ENCODE data around the gene FAAP20.

The FAAP20 gene

GRCh38 chr1:2146836-2147517, 47.6 kb downstream of the FAAP20 start:
- H3K36me3 ChIP-seq (ENCODE audit: control insufficient read depth in 2 of 2, insufficient read depth in 1 of 2, low read length in 2 of 2), result peaks cover 4 to 80% of the 10 kb centered on the region in 2 experiments; a peak in 2 of 3 replicates
- H3K4me3 ChIP-seq (ENCODE audit: low read depth, low read length), result no peak overlapping the region
- ChIA-PET POLR2A (no interaction called here), CTCF (interaction anchor here (1.1 kb wide), 1 partner anchor 27 kb away, joined by 4 read pairs; no protein-coding TSS in a partner anchor)
- no peaks in the 10 kb centered on the region for H3K9me3 ChIP-seq (ENCODE audit: control insufficient read depth, insufficient read depth, low read depth, low read length)
- H3K27ac ChIP-seq (ENCODE audit: extremely low read depth, low read depth, low read length), result no peak overlapping the region
- no peaks in the 10 kb centered on the region for H3K4me1 ChIP-seq (ENCODE audit: control insufficient read depth, insufficient read depth, low read length)
- no peak for TF ChIP-seq ZSCAN4 (tag by site-specific recombination; IDR thresholded peaks at IDR 0.05)
- TF ChIP-seq ZNF155 (tag by site-specific recombination; IDR thresholded peaks at IDR 0.05), result no peak
- TF ChIP-seq GLIS1 (tag by site-specific recombination; IDR thresholded peaks at IDR 0.05), result no peak
- no peak for TF ChIP-seq ZNF26 (tag by site-specific recombination; IDR thresholded peaks at IDR 0.05)
- TF ChIP-seq ZNF610 (tag by site-specific recombination; IDR thresholded peaks at IDR 0.05; ENCODE audit: borderline replicate concordance), result no peak
- peak; percentile 76 for TF ChIP-seq EGR2 (tag by site-specific recombination; IDR thresholded peaks at IDR 0.05; ENCODE audit: low read depth)
- peak; percentile 70 for TF ChIP-seq ZNF366 (tag by site-specific recombination; conservative IDR thresholded peaks at IDR 0.05)
- no peak for TF ChIP-seq YY2 (tag by site-specific recombination; IDR thresholded peaks at IDR 0.05)
- TF ChIP-seq ZFHX2 (tag by site-specific recombination; conservative IDR thresholded peaks at IDR 0.05), result peak; percentile 40; the same call in 1 of the 2 replicates
- TF ChIP-seq SETDB1 (IDR thresholded peaks at IDR 0.05; ENCODE audit: insufficient read length, low read length), result no peak
- TF ChIP-seq REPIN1 (tag by site-specific recombination; IDR thresholded peaks at IDR 0.05; ENCODE audit: low read depth), result no peak
- TF ChIP-seq BCL11B (tag by site-specific recombination; IDR thresholded peaks at IDR 0.05; ENCODE audit: low read depth), result peak; percentile 93
- TF ChIP-seq ZXDB (tag by site-specific recombination; IDR thresholded peaks at IDR 0.05), result no peak
- no peak for TF ChIP-seq ZNF510 (tag by site-specific recombination; IDR thresholded peaks at IDR 0.05; ENCODE audit: insufficient replicate concordance)
- TF ChIP-seq ZNF433 (tag by site-specific recombination; IDR thresholded peaks at IDR 0.05; ENCODE audit: low read depth), result no peak
- TF ChIP-seq ZBTB17 (tag by site-specific recombination; IDR thresholded peaks at IDR 0.05), result peak; percentile 18; the same call in 1 of the 2 replicates
- no peak for TF ChIP-seq ZNF37A (tag by site-specific recombination; IDR thresholded peaks at IDR 0.05)

- CTCF ChIA-PET, result interaction anchor here (0.9 to 1.1 kb wide), 2 partner anchors 28 to 102 kb away, joined by 4 read pairs; no protein-coding TSS in a partner anchor
- POLR2A ChIA-PET, result no interaction called here
- TF ChIP-seq PRDM10 (tag by site-specific recombination; IDR thresholded peaks at IDR 0.05) (0 out of 2 replicates have a peak, but pooled peaks have one; percentile 25), KLF1 (tag by site-specific recombination; IDR thresholded peaks at IDR 0.05) (no peak)
- Histone ChIP-seq H3K4me1 (ENCODE audit: control insufficient read depth, insufficient read depth, low read length) (no peaks in the 10 kb centered on the region), H3K36me3 (ENCODE audit: control insufficient read depth in 2 of 2, insufficient read depth in 1 of 2, low read length in 2 of 2) (peaks cover 4 to 73% of the 10 kb centered on the region in 2 experiments; a peak in 2 of 3 replicates), H3K27ac (ENCODE audit: extremely low read depth, low read depth, low read length) (no peak overlapping the region), H3K4me3 (ENCODE audit: low read depth, low read length) (no peak overlapping the region), H3K9me3 (ENCODE audit: control insufficient read depth, insufficient read depth, low read depth, low read length) (no peaks in the 10 kb centered on the region)
Measured at GRCh38 chr1:2145946-2146835, 48.4 kb downstream of the FAAP20 start.
